ENCODE results near the gene DRD1.
A peak's percentile ranks its signal among the peaks of the same experiment; 100 is the strongest.

- TF ChIP-seq CTCF (conservative IDR thresholded peaks at IDR 0.05; ENCODE audit: low read depth, low read length) (peak; percentile 52), RFX5 (IDR thresholded peaks at IDR 0.05; ENCODE audit: low read depth, low read length) (no peak), RCOR1 (IDR thresholded peaks at IDR 0.05; ENCODE audit: insufficient replicate concordance, low read length) (no peak), USF2 (IDR thresholded peaks at IDR 0.05; ENCODE audit: low read depth, low read length) (no peak), FOS (IDR thresholded peaks at IDR 0.05; ENCODE audit: low read depth, low read length) (no peak), MAFK (IDR thresholded peaks at IDR 0.05; ENCODE audit: low read depth, low read length) (no peak), NFE2L2 (IDR thresholded peaks at IDR 0.05; ENCODE audit: low read depth, low read length) (no peak)
These were observed 16.1 kb upstream of the DRD1 start for GRCh38 chr5:175460126-175460525.

Measured in IMR-90 (cell line).